ENCODE results near the gene CELA2A.

GRCh38 chr1:15506831-15507230 is 50.3 kb downstream of the CELA2A start:
- no peak for TF ChIP-seq RARB (CRISPR knock-in tag; IDR thresholded peaks at IDR 0.05)
- no peak for TF ChIP-seq POU6F1 (CRISPR knock-in tag; IDR thresholded peaks at IDR 0.05; ENCODE audit: borderline replicate concordance, low read depth)
- no peak for TF ChIP-seq ARNTL (CRISPR knock-in tag; IDR thresholded peaks at IDR 0.05; ENCODE audit: borderline replicate concordance, low read depth)
- TF ChIP-seq PPARA (CRISPR knock-in tag; IDR thresholded peaks at IDR 0.05; ENCODE audit: borderline replicate concordance): no peak
- TF ChIP-seq CSDC2 (CRISPR knock-in tag; IDR thresholded peaks at IDR 0.05): no peak
- TF ChIP-seq, protein P1, sequence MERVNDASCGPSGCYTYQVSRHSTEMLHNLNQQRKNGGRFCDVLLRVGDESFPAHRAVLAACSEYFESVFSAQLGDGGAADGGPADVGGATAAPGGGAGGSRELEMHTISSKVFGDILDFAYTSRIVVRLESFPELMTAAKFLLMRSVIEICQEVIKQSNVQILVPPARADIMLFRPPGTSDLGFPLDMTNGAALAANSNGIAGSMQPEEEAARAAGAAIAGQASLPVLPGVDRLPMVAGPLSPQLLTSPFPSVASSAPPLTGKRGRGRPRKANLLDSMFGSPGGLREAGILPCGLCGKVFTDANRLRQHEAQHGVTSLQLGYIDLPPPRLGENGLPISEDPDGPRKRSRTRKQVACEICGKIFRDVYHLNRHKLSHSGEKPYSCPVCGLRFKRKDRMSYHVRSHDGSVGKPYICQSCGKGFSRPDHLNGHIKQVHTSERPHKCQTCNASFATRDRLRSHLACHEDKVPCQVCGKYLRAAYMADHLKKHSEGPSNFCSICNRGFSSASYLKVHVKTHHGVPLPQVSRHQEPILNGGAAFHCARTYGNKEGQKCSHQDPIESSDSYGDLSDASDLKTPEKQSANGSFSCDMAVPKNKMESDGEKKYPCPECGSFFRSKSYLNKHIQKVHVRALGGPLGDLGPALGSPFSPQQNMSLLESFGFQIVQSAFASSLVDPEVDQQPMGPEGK (CRISPR knock-in tag; IDR thresholded peaks at IDR 0.05; ENCODE audit: borderline replicate concordance): no peak
- TF ChIP-seq ZC3H10 (CRISPR knock-in tag; IDR thresholded peaks at IDR 0.05): no peak
- no peak for TF ChIP-seq ZFP30 (CRISPR knock-in tag; IDR thresholded peaks at IDR 0.05)
- TF ChIP-seq, protein P2, sequence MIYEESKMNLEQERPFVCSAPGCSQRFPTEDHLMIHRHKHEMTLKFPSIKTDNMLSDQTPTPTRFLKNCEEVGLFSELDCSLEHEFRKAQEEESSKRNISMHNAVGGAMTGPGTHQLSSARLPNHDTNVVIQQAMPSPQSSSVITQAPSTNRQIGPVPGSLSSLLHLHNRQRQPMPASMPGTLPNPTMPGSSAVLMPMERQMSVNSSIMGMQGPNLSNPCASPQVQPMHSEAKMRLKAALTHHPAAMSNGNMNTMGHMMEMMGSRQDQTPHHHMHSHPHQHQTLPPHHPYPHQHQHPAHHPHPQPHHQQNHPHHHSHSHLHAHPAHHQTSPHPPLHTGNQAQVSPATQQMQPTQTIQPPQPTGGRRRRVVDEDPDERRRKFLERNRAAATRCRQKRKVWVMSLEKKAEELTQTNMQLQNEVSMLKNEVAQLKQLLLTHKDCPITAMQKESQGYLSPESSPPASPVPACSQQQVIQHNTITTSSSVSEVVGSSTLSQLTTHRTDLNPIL (CRISPR knock-in tag; IDR thresholded peaks at IDR 0.05; ENCODE audit: low read depth): no peak
- TF ChIP-seq, protein P3, sequence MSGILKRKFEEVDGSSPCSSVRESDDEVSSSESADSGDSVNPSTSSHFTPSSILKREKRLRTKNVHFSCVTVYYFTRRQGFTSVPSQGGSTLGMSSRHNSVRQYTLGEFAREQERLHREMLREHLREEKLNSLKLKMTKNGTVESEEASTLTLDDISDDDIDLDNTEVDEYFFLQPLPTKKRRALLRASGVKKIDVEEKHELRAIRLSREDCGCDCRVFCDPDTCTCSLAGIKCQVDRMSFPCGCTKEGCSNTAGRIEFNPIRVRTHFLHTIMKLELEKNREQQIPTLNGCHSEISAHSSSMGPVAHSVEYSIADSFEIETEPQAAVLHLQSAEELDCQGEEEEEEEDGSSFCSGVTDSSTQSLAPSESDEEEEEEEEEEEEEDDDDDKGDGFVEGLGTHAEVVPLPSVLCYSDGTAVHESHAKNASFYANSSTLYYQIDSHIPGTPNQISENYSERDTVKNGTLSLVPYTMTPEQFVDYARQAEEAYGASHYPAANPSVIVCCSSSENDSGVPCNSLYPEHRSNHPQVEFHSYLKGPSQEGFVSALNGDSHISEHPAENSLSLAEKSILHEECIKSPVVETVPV (CRISPR knock-in tag; IDR thresholded peaks at IDR 0.05): no peak
- no peak for TF ChIP-seq ZNF8 (CRISPR knock-in tag; IDR thresholded peaks at IDR 0.05)
